GM21619 (cell line): ENCODE results near the gene C7orf25.

ENCODE experiments used
- ATAC-seq: cut with Tn5 transposase; IDR thresholded peaks from one replicate; pipeline ENCODE4 v1.9.1; 2021; ENCODE audit not compliant: unreplicated experiment

Gene C7orf25

GRCh38 chr7:42911454-42912447 is at the start of gene C7orf25:
Gene C7orf25 (minus strand): TSS chr7:42912070. CDS start chr7:42910900, 1,170 bp downstream.
- peak; percentile 90 for ATAC-seq

GRCh38 chr7:42961170-42961569 is 49.3 kb upstream of the C7orf25 start:
- no peak for ATAC-seq

GRCh38 chr7:42960762-42961161 is 48.9 kb upstream of the C7orf25 start:
- peak; percentile 59 for ATAC-seq

GRCh38 chr7:42959549-42959948 is 47.7 kb upstream of the C7orf25 start:
- no peak for ATAC-seq

GRCh38 chr7:42956062-42956461 is 44.2 kb upstream of the C7orf25 start:
- ATAC-seq: no peak

- ATAC-seq: no peak
Measured at GRCh38 chr7:42953994-42954393, 42.1 kb upstream of the C7orf25 start.

GRCh38 chr7:42952328-42952727 is 40.5 kb upstream of the C7orf25 start:
- no peak for ATAC-seq

GRCh38 chr7:42950417-42950816 is 38.5 kb upstream of the C7orf25 start:
- ATAC-seq: no peak

- no peak for ATAC-seq
Measured at GRCh38 chr7:42947521-42947920, 35.7 kb upstream of the C7orf25 start.

- ATAC-seq: no peak
Measured at GRCh38 chr7:42946627-42946950, 34.7 kb upstream of the C7orf25 start.

GRCh38 chr7:42945821-42946626 is 34.2 kb upstream of the C7orf25 start:
- peak; percentile 64 for ATAC-seq

GRCh38 chr7:42940985-42941847 is 29.3 kb upstream of the C7orf25 start:
- peak; percentile 44 for ATAC-seq

- no peak for ATAC-seq
Measured at GRCh38 chr7:42939457-42940240, 27.8 kb upstream of the C7orf25 start.

GRCh38 chr7:42935861-42936260 is 24.0 kb upstream of the C7orf25 start:
- no peak for ATAC-seq

- no peak for ATAC-seq
Measured at GRCh38 chr7:42934291-42934690, 22.4 kb upstream of the C7orf25 start.

- ATAC-seq: no peak
Measured at GRCh38 chr7:42932811-42933591, 21.1 kb upstream of the C7orf25 start.

- peak; percentile 100 for ATAC-seq
Measured at GRCh38 chr7:42931834-42932651, 20.2 kb upstream of the C7orf25 start, which contains the start of the genes MRPL32 and PSMA2. Gene MRPL32 (plus strand): TSS chr7:42932376. CDS start chr7:42932387, 11 bp downstream. Gene PSMA2 (minus strand): TSS chr7:42932174. CDS start chr7:42932158, 16 bp downstream.

GRCh38 chr7:42931447-42931833 is 19.6 kb upstream of the C7orf25 start:
- no peak for ATAC-seq
